ENCODE measurements around the gene CFAP410. TPM values are rescaled to one million over a fixed set of nuclear protein-coding genes. Genes with fewer than 3 reads are reported as not detected.

CFAP410 gene
- total and polyA plus RNA-seq, 9 donors: 1.2 to 40.8 (median 29.3) TPM

DNA sequence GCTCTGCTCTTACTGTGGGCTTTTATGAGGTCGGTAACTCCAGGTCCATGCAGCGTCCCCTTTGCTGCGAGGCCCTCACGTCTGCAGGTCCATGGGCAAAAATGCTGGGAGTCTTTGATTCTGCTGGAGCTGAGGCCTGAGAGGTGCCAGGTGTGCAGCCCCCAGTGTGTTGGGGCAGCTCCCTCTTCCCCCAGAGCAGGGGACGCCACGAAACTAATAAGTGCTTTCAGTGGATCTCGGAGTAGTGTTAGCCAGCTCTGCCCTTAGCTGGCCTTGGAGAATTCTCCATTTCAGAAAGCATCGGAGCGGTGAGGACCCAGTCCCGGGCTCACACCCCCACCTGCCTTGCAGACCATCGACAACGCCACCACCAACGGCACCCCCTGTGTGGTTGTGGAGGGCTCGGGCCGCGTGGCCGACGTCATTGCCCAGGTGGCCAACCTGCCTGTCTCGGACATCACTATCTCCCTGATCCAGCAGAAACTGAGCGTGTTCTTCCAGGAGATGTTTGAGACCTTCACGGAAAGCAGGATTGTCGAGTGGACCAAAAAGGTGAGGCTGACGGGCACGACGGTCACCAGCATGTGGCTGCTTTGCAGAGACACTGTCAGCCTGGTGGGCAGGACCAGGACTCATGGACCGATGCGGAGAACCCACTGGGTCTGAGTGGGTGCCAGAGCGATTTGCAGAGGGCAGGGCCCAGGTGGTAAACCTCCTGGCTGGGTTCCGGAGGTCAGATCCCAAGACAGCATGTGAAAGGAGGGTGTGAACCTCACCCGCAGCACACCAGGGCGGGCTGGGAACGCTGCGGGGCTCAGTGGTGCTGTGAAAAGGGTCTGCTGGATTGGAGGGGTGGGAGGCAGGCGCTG is 39.7 kb upstream of the CFAP410 start:
- intact Hi-C loops (cut with DNase I): no loop called here
- H3K27me3 ChIP-seq: no peaks in the 10 kb centered on the region
- no peaks in the 10 kb centered on the region for H3K4me1 ChIP-seq (ENCODE audit: insufficient read depth)
- H3K4me3 ChIP-seq: no peak overlapping the region
- 92 to 93% (median 93%) methylated on average over 34 of the region's 34 CpGs for WGBS, 3 donors
- peak in 1 of 5 donors; percentile 24 for DNase-seq
- no peaks in the 10 kb centered on the region for H3K9me3 ChIP-seq
- TF ChIP-seq EP300 (IDR thresholded peaks at IDR 0.05): no peak
- no peak for TF ChIP-seq POLR2A (IDR thresholded peaks at IDR 0.05)
- no peak for TF ChIP-seq CTCF (IDR thresholded peaks at IDR 0.05)
- no peak overlapping the region for H3K27ac ChIP-seq
- no peaks in the 10 kb centered on the region for H3K36me3 ChIP-seq

GRCh38 chr21:44377922-44378645 is 38.9 kb upstream of the CFAP410 start:
- no peaks in the 10 kb centered on the region for H3K36me3 ChIP-seq
- H3K27ac ChIP-seq: no peak overlapping the region
- no peaks in the 10 kb centered on the region for H3K9me3 ChIP-seq
- no peaks in the 10 kb centered on the region for H3K4me1 ChIP-seq (ENCODE audit: insufficient read depth)
- no peak overlapping the region for H3K4me3 ChIP-seq
- TF ChIP-seq CTCF (IDR thresholded peaks at IDR 0.05): no peak
- no peak for TF ChIP-seq POLR2A (IDR thresholded peaks at IDR 0.05)
- TF ChIP-seq EP300 (IDR thresholded peaks at IDR 0.05): no peak
- DNase-seq: peak in 1 of 5 donors; percentile 10
- intact Hi-C loops (cut with DNase I): no loop called here
- 70 to 76% (median 70%) methylated on average over 21 to 22 of the region's 22 CpGs for WGBS, 3 donors
- H3K27me3 ChIP-seq: no peaks in the 10 kb centered on the region

GRCh38 chr21:44377201-44377921 is 38.2 kb upstream of the CFAP410 start:
- no peak overlapping the region for H3K4me3 ChIP-seq
- H3K36me3 ChIP-seq: no peaks in the 10 kb centered on the region
- DNase-seq: peak in 1 of 5 donors; percentile 25
- H3K27ac ChIP-seq: no peak overlapping the region
- H3K9me3 ChIP-seq: no peaks in the 10 kb centered on the region
- 66 to 76% (median 68%) methylated on average over 24 of the region's 24 CpGs for WGBS, 3 donors
- H3K27me3 ChIP-seq: no peaks in the 10 kb centered on the region
- TF ChIP-seq EP300 (IDR thresholded peaks at IDR 0.05): no peak
- no peak for TF ChIP-seq CTCF (IDR thresholded peaks at IDR 0.05)
- no peak for TF ChIP-seq POLR2A (IDR thresholded peaks at IDR 0.05)
- intact Hi-C loops (cut with DNase I): no loop called here
- H3K4me1 ChIP-seq (ENCODE audit: insufficient read depth): no peaks in the 10 kb centered on the region

- peak in 1 of 5 donors; percentile 20 for DNase-seq
- Histone ChIP-seq H3K4me1 (ENCODE audit: insufficient read depth) (no peaks in the 10 kb centered on the region), H3K4me3 (no peak overlapping the region), H3K27ac (no peak overlapping the region), H3K9me3 (no peaks in the 10 kb centered on the region), H3K36me3 (no peaks in the 10 kb centered on the region), H3K27me3 (no peaks in the 10 kb centered on the region)
- intact Hi-C loops (cut with DNase I): no loop called here
- no peak for TF ChIP-seq CTCF (IDR thresholded peaks at IDR 0.05)
- TF ChIP-seq EP300 (IDR thresholded peaks at IDR 0.05): no peak
- no peak for TF ChIP-seq POLR2A (IDR thresholded peaks at IDR 0.05)
- 86 to 89% (median 86%) methylated on average over 9 of the region's 9 CpGs for WGBS, 3 donors
These were observed 37.4 kb upstream of the CFAP410 start for GRCh38 chr21:44376606-44377005.
